ENCODE results near the gene NHS. TPM values are rescaled to one million over a fixed set of nuclear protein-coding genes. Genes with fewer than 3 reads are reported as not detected.

NHS gene
- total RNA-seq, 1 donor from 2014 or later: 8.3 TPM

GRCh38 chrX:17590892-17591740, 216.1 kb downstream of the NHS start:
- peaks cover 9% of the 10 kb centered on the region for H3K4me1 Mint-ChIP-seq
- H3K27ac Mint-ChIP-seq: no peak overlapping the region
- H3K36me3 Mint-ChIP-seq: no peaks in the 10 kb centered on the region
- H3K27me3 Mint-ChIP-seq (ENCODE audit: low read depth): peaks cover 25% of the 10 kb centered on the region
- TF ChIP-seq, protein P1, sequence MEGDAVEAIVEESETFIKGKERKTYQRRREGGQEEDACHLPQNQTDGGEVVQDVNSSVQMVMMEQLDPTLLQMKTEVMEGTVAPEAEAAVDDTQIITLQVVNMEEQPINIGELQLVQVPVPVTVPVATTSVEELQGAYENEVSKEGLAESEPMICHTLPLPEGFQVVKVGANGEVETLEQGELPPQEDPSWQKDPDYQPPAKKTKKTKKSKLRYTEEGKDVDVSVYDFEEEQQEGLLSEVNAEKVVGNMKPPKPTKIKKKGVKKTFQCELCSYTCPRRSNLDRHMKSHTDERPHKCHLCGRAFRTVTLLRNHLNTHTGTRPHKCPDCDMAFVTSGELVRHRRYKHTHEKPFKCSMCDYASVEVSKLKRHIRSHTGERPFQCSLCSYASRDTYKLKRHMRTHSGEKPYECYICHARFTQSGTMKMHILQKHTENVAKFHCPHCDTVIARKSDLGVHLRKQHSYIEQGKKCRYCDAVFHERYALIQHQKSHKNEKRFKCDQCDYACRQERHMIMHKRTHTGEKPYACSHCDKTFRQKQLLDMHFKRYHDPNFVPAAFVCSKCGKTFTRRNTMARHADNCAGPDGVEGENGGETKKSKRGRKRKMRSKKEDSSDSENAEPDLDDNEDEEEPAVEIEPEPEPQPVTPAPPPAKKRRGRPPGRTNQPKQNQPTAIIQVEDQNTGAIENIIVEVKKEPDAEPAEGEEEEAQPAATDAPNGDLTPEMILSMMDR (IDR thresholded peaks at IDR 0.05; ENCODE audit: unreplicated experiment): peak; percentile 74
- no peak overlapping the region for H3K4me3 Mint-ChIP-seq
- no peaks in the 10 kb centered on the region for H3K9me3 Mint-ChIP-seq
- peak in 1 of 2 experiments; percentile 61 for DNase-seq (ENCODE audit: low spot score in 2 of 2, unreplicated experiment in 2 of 2)

GRCh38 chrX:17591741-17592110, 216.7 kb downstream of the NHS start:
- no peak overlapping the region for H3K27ac Mint-ChIP-seq

GRCh38 chrX:17592117-17592516, 217.1 kb downstream of the NHS start:
- peaks cover 16% of the 10 kb centered on the region for H3K4me1 Mint-ChIP-seq
- peaks cover 18% of the 10 kb centered on the region for H3K27me3 Mint-ChIP-seq (ENCODE audit: low read depth)
- H3K36me3 Mint-ChIP-seq: no peaks in the 10 kb centered on the region
- DNase-seq (ENCODE audit: low spot score in 2 of 2, unreplicated experiment in 2 of 2): no peak
- no peaks in the 10 kb centered on the region for H3K9me3 Mint-ChIP-seq
- no peak overlapping the region for H3K27ac Mint-ChIP-seq
- H3K4me3 Mint-ChIP-seq: no peak overlapping the region
- TF ChIP-seq, protein P1 (IDR thresholded peaks at IDR 0.05; ENCODE audit: unreplicated experiment): no peak

More at GRCh38 chrX:17591741-17592110, 216.7 kb downstream of the NHS start:
- DNase-seq (ENCODE audit: low spot score in 2 of 2, unreplicated experiment in 2 of 2): no peak
- H3K36me3 Mint-ChIP-seq: no peaks in the 10 kb centered on the region
- H3K9me3 Mint-ChIP-seq: no peaks in the 10 kb centered on the region
- H3K27me3 Mint-ChIP-seq (ENCODE audit: low read depth): peaks cover 19% of the 10 kb centered on the region
- TF ChIP-seq, protein P1 (IDR thresholded peaks at IDR 0.05; ENCODE audit: unreplicated experiment): no peak
- H3K4me3 Mint-ChIP-seq: no peak overlapping the region
- H3K4me1 Mint-ChIP-seq: peaks cover 15% of the 10 kb centered on the region

DNA sequence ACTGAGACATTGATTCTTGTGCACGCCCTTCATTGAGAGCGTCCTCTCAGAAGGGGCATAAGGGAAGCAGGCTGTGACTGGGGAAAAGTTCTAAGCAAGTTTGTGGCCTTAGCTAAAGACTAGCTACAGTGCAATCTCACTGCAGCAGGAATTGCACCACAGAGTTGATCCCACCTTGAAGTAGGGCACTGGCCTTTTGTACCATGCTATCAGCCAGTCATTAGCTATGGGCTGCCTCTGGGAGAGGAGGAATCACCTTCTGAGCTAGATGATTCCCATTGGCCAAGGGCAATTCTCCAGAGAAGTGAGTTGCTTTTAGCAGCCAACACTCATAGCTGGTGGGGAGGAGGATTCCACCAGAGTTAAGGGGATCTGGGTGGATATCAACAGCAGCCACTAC, 219.7 kb downstream of the NHS start:
- TF ChIP-seq, protein P1 (IDR thresholded peaks at IDR 0.05; ENCODE audit: unreplicated experiment): no peak
- Mint-ChIP-seq H3K27ac (no peak overlapping the region), H3K4me3 (no peak overlapping the region), H3K9me3 (no peaks in the 10 kb centered on the region), H3K4me1 (peaks cover 34% of the 10 kb centered on the region), H3K27me3 (ENCODE audit: low read depth) (peaks cover 8% of the 10 kb centered on the region), H3K36me3 (no peaks in the 10 kb centered on the region)
- DNase-seq (ENCODE audit: low spot score in 2 of 2, unreplicated experiment in 2 of 2): no peak

DNA sequence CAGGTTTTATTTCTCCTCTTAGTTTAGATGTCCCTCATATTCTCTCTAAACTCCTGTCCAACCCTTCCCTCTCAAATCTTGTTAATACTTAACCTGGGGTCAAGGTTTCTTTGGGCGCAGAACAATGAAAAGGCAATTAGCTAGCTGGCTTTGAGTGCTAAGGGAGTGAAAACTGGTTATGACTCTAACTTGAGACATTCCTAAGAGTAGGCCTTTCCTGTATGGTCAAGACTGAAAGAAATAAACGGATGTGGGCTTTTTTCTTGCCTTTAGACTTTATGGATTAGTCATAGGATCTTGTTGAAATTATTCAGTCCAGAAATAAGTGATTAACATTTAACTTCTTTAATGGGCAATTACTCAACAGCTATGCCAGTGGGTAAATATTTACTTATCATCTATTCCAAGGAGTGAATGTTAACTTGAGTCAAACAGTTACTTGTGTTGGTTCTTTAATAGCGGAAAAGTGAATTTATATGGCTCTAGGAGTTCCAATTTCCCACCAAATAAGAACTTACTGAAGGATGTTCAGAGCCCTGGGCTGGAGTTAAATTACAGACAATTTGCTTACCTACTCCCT, 220.5 kb downstream of the NHS start:
- H3K27ac Mint-ChIP-seq: no peak overlapping the region
- no peak for DNase-seq (ENCODE audit: low spot score in 2 of 2, unreplicated experiment in 2 of 2)
- no peaks in the 10 kb centered on the region for H3K36me3 Mint-ChIP-seq
- H3K9me3 Mint-ChIP-seq: no peaks in the 10 kb centered on the region
- TF ChIP-seq, protein P1 (IDR thresholded peaks at IDR 0.05; ENCODE audit: unreplicated experiment): no peak
- H3K4me3 Mint-ChIP-seq: no peak overlapping the region
- H3K4me1 Mint-ChIP-seq: peaks cover 34% of the 10 kb centered on the region
- peaks cover 13% of the 10 kb centered on the region for H3K27me3 Mint-ChIP-seq (ENCODE audit: low read depth)

Data from mesothelial cell of epicardium (in vitro differentiated cells).